Neural progenitor cell (in vitro differentiated cells): Measurements from ENCODE around the gene SUGT1. TPM values are rescaled to one million over a fixed set of nuclear protein-coding genes. Genes with fewer than 3 reads are reported as not detected.
"Not testable (repeated sequence)": the region's sequence is repeated elsewhere in the genome, so short reads cannot be mapped to it uniquely, and the experiment has no call there.

Experiments used
- DNase-seq: peaks from one replicate; pipeline ENCODE4 v3.0.0-alpha.2; 2016; ENCODE audit warnings: low spot score
- H2AFZ ChIP-seq: fragments of 200-600 bp; sonication (generic); replicated peaks from 2 replicates; pipeline ENCODE4 v1.6.1; 2016; ENCODE audit warnings: antibody characterized with exemption
- H3F3A ChIP-seq: fragments of 200-600 bp; sonication (generic); 2 replicates; pipeline ENCODE4 v1.6.1; 2016; ENCODE audit warnings: antibody characterized with exemption, low read depth
- H3K27ac ChIP-seq: fragments of 200-600 bp; sonication (generic); 2 replicates; pipeline ENCODE4 v1.5.1; 2016; ENCODE audit warnings: mild to moderate bottlenecking
- H3K27me3 ChIP-seq: fragments of 200-600 bp; sonication (generic); 2 replicates; pipeline ENCODE4 v1.6.1; 2016; ENCODE audit warnings: mild to moderate bottlenecking, moderate library complexity
- H3K36me3 ChIP-seq: fragments of 200-600 bp; sonication (generic); 2 replicates; pipeline ENCODE4 v1.5.1; 2016
- H3K4me1 ChIP-seq: fragments of 200-600 bp; sonication (generic); 2 replicates; pipeline ENCODE4 v1.6.1; 2016; ENCODE audit warnings: mixed run types
- H3K4me2 ChIP-seq: fragments of 200-600 bp; sonication (generic); 2 replicates; pipeline ENCODE4 v1.6.1; 2016
- H3K4me3 ChIP-seq: fragments of 200-600 bp; sonication (generic); 2 replicates; pipeline ENCODE4 v1.5.1; 2016
- H3K79me2 ChIP-seq: fragments of 200-600 bp; sonication (generic); 2 replicates; pipeline ENCODE4 v1.6.1; 2016; ENCODE audit warnings: low read depth
- H3K9ac ChIP-seq: fragments of 200-600 bp; sonication (generic); 2 replicates; pipeline ENCODE4 v1.6.1; 2016
- H3K9me3 ChIP-seq: fragments of 200-600 bp; sonication (generic); 2 replicates; pipeline ENCODE4 v1.5.1; 2016; ENCODE audit warnings: low read depth
- H4K20me1 ChIP-seq: fragments of 200-600 bp; sonication (generic); 2 replicates; pipeline ENCODE4 v1.6.1; 2016; ENCODE audit warnings: low read depth
- H3K27ac Mint-ChIP-seq: 3 replicates; pipeline ENCODE4 v1.8.0; 2021; ENCODE audit warnings: mixed read lengths
- H3K27me3 Mint-ChIP-seq: 2 replicates; pipeline ENCODE4 v1.8.0; 2022; ENCODE audit warnings: low read depth, mild to moderate bottlenecking, inconsistent platforms, moderate library complexity, mixed read lengths; ENCODE audit not compliant: insufficient read depth
- H3K36me3 Mint-ChIP-seq: 3 replicates; pipeline ENCODE4 v1.8.0; 2021; ENCODE audit warnings: mixed read lengths
- H3K4me1 Mint-ChIP-seq: 3 replicates; pipeline ENCODE4 v1.8.0; 2021; ENCODE audit warnings: mixed read lengths
- H3K4me3 Mint-ChIP-seq: 3 replicates; pipeline ENCODE4 v1.8.0; 2021; ENCODE audit warnings: mild to moderate bottlenecking, moderate library complexity, mixed read lengths
- H3K9me3 Mint-ChIP-seq: 3 replicates; pipeline ENCODE4 v1.8.0; 2020; ENCODE audit warnings: mixed read lengths
- CTCF ChIP-seq: fragments of 200-600 bp; sonication (generic); IDR thresholded peaks from 2 replicates; pipeline ENCODE4 v1.5.1; 2017; ENCODE audit warnings: antibody characterized with exemption, mild to moderate bottlenecking
- EZH2 ChIP-seq: fragments of 200-600 bp; sonication (generic); IDR thresholded peaks from 2 replicates; pipeline ENCODE4 v1.6.1; 2017; ENCODE audit warnings: antibody characterized with exemption, mild to moderate bottlenecking, moderate library complexity
- EZH2phosphoT487 ChIP-seq: fragments of 200-600 bp; sonication (generic); IDR thresholded peaks from 2 replicates; pipeline ENCODE4 v1.6.1; 2017; ENCODE audit warnings: antibody characterized with exemption
- total RNA-seq: library from RNA; depleted of rRNA; stranded (reverse); fragments of >200 nt; gene quantifications from 2 replicates; pipeline ENCODE4 v1.2.3, GENCODE V29; 2015; ENCODE audit warnings: low replicate concordance

Gene SUGT1
- total RNA-seq, 1 donor from 2014 or later = 67.0 TPM

- H3K4me2 ChIP-seq, H3K9me3 Mint-ChIP-seq, H4K20me1 ChIP-seq, H3K79me2 ChIP-seq, H3K4me3 ChIP-seq, H3F3A ChIP-seq, H2AFZ ChIP-seq, H3K27me3 Mint-ChIP-seq, H3K27me3 ChIP-seq, H3K4me3 Mint-ChIP-seq, H3K9ac ChIP-seq, H3K36me3 ChIP-seq, H3K27ac Mint-ChIP-seq, H3K36me3 Mint-ChIP-seq, H3K4me1 ChIP-seq, H3K27ac ChIP-seq, H3K9me3 ChIP-seq: not testable (repeated sequence)
- TF ChIP-seq CTCF = peak; percentile 58
- DNase-seq = peak; percentile 52
- peaks cover 12% of the 10 kb centered on the region for H3K4me1 Mint-ChIP-seq
Measured at GRCh38 chr13:52609013-52609606, 43.5 kb upstream of the SUGT1 start.

- H3K4me2 ChIP-seq, H2AFZ ChIP-seq, H3K27me3 Mint-ChIP-seq, H3F3A ChIP-seq, H3K27me3 ChIP-seq, H3K9me3 ChIP-seq, H3K36me3 Mint-ChIP-seq, H3K36me3 ChIP-seq, H3K4me3 ChIP-seq, H3K4me3 Mint-ChIP-seq, H3K4me1 ChIP-seq, DNase-seq, H4K20me1 ChIP-seq, H3K9ac ChIP-seq, H3K27ac ChIP-seq, H3K9me3 Mint-ChIP-seq, H3K79me2 ChIP-seq, H3K27ac Mint-ChIP-seq: not testable (repeated sequence)
- H3K4me1 Mint-ChIP-seq = peaks cover 12% of the 10 kb centered on the region
Measured at GRCh38 chr13:52610158-52610557, 42.5 kb upstream of the SUGT1 start.

GRCh38 chr13:52615134-52615801 lies 37.4 kb upstream of the SUGT1 start:
- no peak for DNase-seq
- Histone ChIP-seq H3K79me2 (peaks cover 26% of the 10 kb centered on the region), H3F3A (no peaks in the 10 kb centered on the region), H3K27ac (no peak overlapping the region), H3K9me3 (no peaks in the 10 kb centered on the region), H3K27me3 (no peaks in the 10 kb centered on the region), H4K20me1 (no peaks in the 10 kb centered on the region), H3K4me2 (no peak overlapping the region), H3K4me1 (peaks cover 5% of the 10 kb centered on the region), H3K9ac (no peak overlapping the region), H2AFZ (no peak overlapping the region), H3K4me3 (no peak overlapping the region), H3K36me3 (no peaks in the 10 kb centered on the region)
- no peak for TF ChIP-seq EZH2phosphoT487
- no peak for TF ChIP-seq CTCF
- TF ChIP-seq EZH2 = no peak
- Mint-ChIP-seq H3K27ac (no peak overlapping the region), H3K9me3 (no peaks in the 10 kb centered on the region), H3K36me3 (no peaks in the 10 kb centered on the region), H3K4me3 (no peak overlapping the region), H3K4me1 (peaks cover 16% of the 10 kb centered on the region), H3K27me3 (peaks cover 3% of the 10 kb centered on the region)

GRCh38 chr13:52615812-52616211 lies 36.8 kb upstream of the SUGT1 start:
- no peak for DNase-seq
- Mint-ChIP-seq H3K4me1 (peaks cover 16% of the 10 kb centered on the region), H3K9me3 (no peaks in the 10 kb centered on the region), H3K36me3 (no peaks in the 10 kb centered on the region), H3K4me3 (peak overlapping the region; percentile 70), H3K27me3 (peaks cover 3% of the 10 kb centered on the region), H3K27ac (no peak overlapping the region)
- Histone ChIP-seq H3K36me3 (no peaks in the 10 kb centered on the region), H3K4me1 (peaks cover 5% of the 10 kb centered on the region), H3K4me2 (no peak overlapping the region), H3K27me3 (no peaks in the 10 kb centered on the region), H3K9me3 (no peaks in the 10 kb centered on the region), H4K20me1 (no peaks in the 10 kb centered on the region), H3K4me3 (no peak overlapping the region), H2AFZ (no peak overlapping the region), H3K27ac (no peak overlapping the region), H3F3A (no peaks in the 10 kb centered on the region), H3K79me2 (peaks cover 30% of the 10 kb centered on the region), H3K9ac (no peak overlapping the region)
- TF ChIP-seq CTCF = no peak
- TF ChIP-seq EZH2phosphoT487 = no peak
- TF ChIP-seq EZH2 = no peak
